SH-SY5Y (cell line): ENCODE measurements around the gene TNNI3.

Source experiments
- GATA2 ChIP-seq: IDR thresholded peaks from 2 replicates; pipeline ENCODE4 v1.6.1; 2011; ENCODE audit warnings: mild to moderate bottlenecking, low read depth, low read length
- GATA3 ChIP-seq: IDR thresholded peaks from 2 replicates; pipeline ENCODE4 v1.6.1; 2011; ENCODE audit warnings: low read depth, mild to moderate bottlenecking, low read length, moderate library complexity

Gene TNNI3

GRCh38 chr19:55141696-55142095 is 15.8 kb downstream of the TNNI3 start:
- TF ChIP-seq GATA2 (no peak), GATA3 (no peak)

GRCh38 chr19:55137915-55138314 is 19.6 kb downstream of the TNNI3 start:
- TF ChIP-seq GATA2 (no peak), GATA3 (no peak)

- no peak for TF ChIP-seq GATA2
- no peak for TF ChIP-seq GATA3
Measured at GRCh38 chr19:55136399-55137102, 21.0 kb downstream of the TNNI3 start.

GRCh38 chr19:55134736-55135135 is 22.8 kb downstream of the TNNI3 start:
- TF ChIP-seq GATA3, result no peak
- TF ChIP-seq GATA2, result no peak

GRCh38 chr19:55133639-55134444 is 23.7 kb downstream of the TNNI3 start:
- no peak for TF ChIP-seq GATA3
- no peak for TF ChIP-seq GATA2

GRCh38 chr19:55132453-55133129 is 24.9 kb downstream of the TNNI3 start:
- TF ChIP-seq GATA3 (no peak), GATA2 (no peak)

- no peak for TF ChIP-seq GATA3
- TF ChIP-seq GATA2, result no peak
Measured at GRCh38 chr19:55131421-55131820, 26.1 kb downstream of the TNNI3 start.

- no peak for TF ChIP-seq GATA3
- no peak for TF ChIP-seq GATA2
Measured at GRCh38 chr19:55119053-55119452, 38.5 kb downstream of the TNNI3 start.

- no peak for TF ChIP-seq GATA3
- no peak for TF ChIP-seq GATA2
Measured at GRCh38 chr19:55118401-55118991, 39.0 kb downstream of the TNNI3 start.

- TF ChIP-seq GATA3 (no peak), GATA2 (no peak)
Measured at GRCh38 chr19:55117663-55118391, 39.7 kb downstream of the TNNI3 start.

- no peak for TF ChIP-seq GATA2
- no peak for TF ChIP-seq GATA3
Measured at GRCh38 chr19:55116859-55117662, 40.5 kb downstream of the TNNI3 start, which contains the start of gene PPP1R12C. TSS of gene PPP1R12C (minus strand) at chr19:55117637. CDS start at chr19:55117543, 94 bp downstream.

- no peak for TF ChIP-seq GATA2
- no peak for TF ChIP-seq GATA3
Measured at GRCh38 chr19:55116232-55116858, 41.2 kb downstream of the TNNI3 start.
